ENCODE results near the gene USB1. TPM values are rescaled to one million over a fixed set of nuclear protein-coding genes. Genes with fewer than 3 reads are reported as not detected.

Gene USB1
- total RNA-seq, 2 donors from 2014 or later = 22.6 to 74.1 TPM

DNA sequence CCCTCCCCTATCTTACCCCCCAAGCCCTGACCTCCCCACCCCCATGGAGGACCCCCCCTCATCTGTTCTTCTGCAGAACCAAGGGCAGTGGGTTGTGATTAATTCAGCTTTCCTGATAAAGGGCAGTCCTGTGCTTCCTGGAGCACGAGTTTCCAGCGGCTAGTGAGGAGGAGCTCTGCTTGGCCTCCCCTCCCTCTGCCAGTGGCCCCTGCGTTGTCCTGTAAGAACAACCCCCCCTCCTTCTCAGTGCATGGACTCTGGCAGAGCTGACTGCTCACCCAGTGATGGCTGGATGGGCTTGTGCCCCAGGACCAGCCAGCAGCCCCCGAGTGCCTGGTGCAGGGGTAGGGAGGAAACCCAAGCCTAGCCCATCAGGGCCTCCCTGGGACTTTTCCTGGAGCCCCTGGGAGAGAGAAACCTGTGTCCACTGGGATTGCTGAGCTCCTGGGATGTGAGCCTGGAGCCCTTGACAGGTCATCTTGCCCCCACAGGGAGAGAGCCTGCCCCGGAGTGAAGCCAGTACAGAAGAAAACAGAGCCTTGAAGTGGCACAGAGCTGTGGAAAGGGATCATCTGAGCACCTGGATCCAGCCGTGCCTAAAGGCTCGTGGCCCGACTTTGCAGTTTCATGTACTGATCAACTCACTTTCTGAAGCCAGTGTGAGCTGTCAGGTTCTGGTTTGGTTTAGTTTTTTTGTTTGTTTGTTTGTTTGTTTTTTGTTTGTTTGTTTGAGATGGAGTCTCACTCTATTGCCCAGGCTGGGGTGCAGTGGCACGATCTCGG lies 50.8 kb downstream of the USB1 start:
- H3K36me3 ChIP-seq = no peaks in the 10 kb centered on the region
- no peak overlapping the region for H3K27ac ChIP-seq
- H3K27me3 ChIP-seq (replicated peaks; ENCODE audit: insufficient read depth) = no peaks in the 10 kb centered on the region
- intact Hi-C loops (cut with DNase I) = no loop called here
- TF ChIP-seq POLR2A (IDR thresholded peaks at IDR 0.05) = no peak
- TF ChIP-seq CTCF (IDR thresholded peaks at IDR 0.05) = no peak
- no peak for TF ChIP-seq POLR2AphosphoS5 (IDR thresholded peaks at IDR 0.05)
- H3K4me3 ChIP-seq = no peak overlapping the region
- no peak for DNase-seq (ENCODE audit: low spot score)
- 78% methylated on average over 10 of the region's 10 CpGs for WGBS
- no peaks in the 10 kb centered on the region for H3K9me3 ChIP-seq
- H3K4me1 ChIP-seq (replicated peaks) = no peaks in the 10 kb centered on the region

DNA sequence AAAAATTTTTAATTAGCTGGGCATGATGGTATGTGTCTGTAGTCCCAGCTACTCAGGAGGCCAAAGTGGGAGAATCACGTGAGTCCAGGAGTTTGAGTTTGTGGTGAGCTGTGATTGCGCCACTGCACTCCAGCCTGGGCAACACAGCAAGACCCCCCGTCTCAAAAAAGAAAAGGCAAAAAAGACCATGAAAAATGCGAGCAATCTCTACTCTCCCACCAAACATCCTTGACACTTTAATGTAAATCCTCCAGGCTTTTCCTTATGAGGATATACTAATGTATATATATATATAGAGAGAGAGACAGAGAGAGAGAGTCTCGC lies 52.4 kb downstream of the USB1 start:
- Histone ChIP-seq H3K27me3 (replicated peaks; ENCODE audit: insufficient read depth) (no peaks in the 10 kb centered on the region), H3K9me3 (no peaks in the 10 kb centered on the region), H3K4me1 (replicated peaks) (no peaks in the 10 kb centered on the region), H3K4me3 (no peak overlapping the region), H3K27ac (no peak overlapping the region), H3K36me3 (no peaks in the 10 kb centered on the region)
- DNase-seq (ENCODE audit: low spot score) = no peak
- TF ChIP-seq POLR2A (IDR thresholded peaks at IDR 0.05) = no peak
- TF ChIP-seq CTCF (IDR thresholded peaks at IDR 0.05) = no peak
- TF ChIP-seq POLR2AphosphoS5 (IDR thresholded peaks at IDR 0.05) = no peak
- intact Hi-C loops (cut with DNase I) = no loop called here
- 93% methylated on average over 5 of the region's 5 CpGs for WGBS

DNA sequence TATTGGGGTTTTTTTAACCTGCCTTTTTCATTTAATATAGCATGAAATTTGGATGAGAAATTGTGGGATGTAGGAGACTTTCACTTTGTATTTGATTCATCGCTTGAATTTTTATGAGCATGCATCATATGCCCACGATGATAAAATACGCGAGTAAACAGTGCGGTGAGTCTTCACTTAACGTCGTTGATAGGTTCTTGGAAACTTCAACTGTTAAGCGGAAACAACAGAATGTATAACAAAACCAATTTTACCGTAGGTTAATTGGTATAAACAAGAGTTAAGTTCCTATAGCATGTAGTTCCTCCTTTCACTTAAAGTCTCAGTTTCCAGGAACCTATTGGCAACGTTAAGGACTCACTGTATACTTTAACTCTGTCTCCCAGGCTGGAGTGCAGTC lies 53.1 kb downstream of the USB1 start:
- Histone ChIP-seq H3K27ac (no peak overlapping the region), H3K9me3 (no peaks in the 10 kb centered on the region), H3K36me3 (no peaks in the 10 kb centered on the region), H3K4me1 (replicated peaks) (no peaks in the 10 kb centered on the region), H3K4me3 (no peak overlapping the region), H3K27me3 (replicated peaks; ENCODE audit: insufficient read depth) (no peaks in the 10 kb centered on the region)
- no peak for TF ChIP-seq POLR2AphosphoS5 (IDR thresholded peaks at IDR 0.05)
- intact Hi-C loops (cut with DNase I) = no loop called here
- WGBS = 83% methylated on average over 10 of the region's 10 CpGs
- no peak for DNase-seq (ENCODE audit: low spot score)

- Histone ChIP-seq H3K9me3 (no peaks in the 10 kb centered on the region), H3K27me3 (replicated peaks; ENCODE audit: insufficient read depth) (no peaks in the 10 kb centered on the region), H3K4me3 (no peak overlapping the region), H3K36me3 (no peaks in the 10 kb centered on the region), H3K4me1 (replicated peaks) (no peaks in the 10 kb centered on the region), H3K27ac (no peak overlapping the region)
- no peak for DNase-seq (ENCODE audit: low spot score)
- 78% methylated on average over 5 of the region's 5 CpGs for WGBS
- intact Hi-C loops (cut with DNase I) = no loop called here
- TF ChIP-seq POLR2A (IDR thresholded peaks at IDR 0.05) = no peak
- TF ChIP-seq CTCF (IDR thresholded peaks at IDR 0.05) = no peak
- TF ChIP-seq POLR2AphosphoS5 (IDR thresholded peaks at IDR 0.05) = no peak
Observed at GRCh38 chr16:58056580-58056979, 55.4 kb downstream of the USB1 start.

GRCh38 chr16:58057121-58057520 lies 55.9 kb downstream of the USB1 start:
- TF ChIP-seq CTCF (IDR thresholded peaks at IDR 0.05) (no peak), POLR2A (IDR thresholded peaks at IDR 0.05) (no peak), POLR2AphosphoS5 (IDR thresholded peaks at IDR 0.05) (no peak)
- 71% methylated on average over 5 of the region's 5 CpGs for WGBS
- H3K4me3 ChIP-seq = no peak overlapping the region
- no peaks in the 10 kb centered on the region for H3K27me3 ChIP-seq (replicated peaks; ENCODE audit: insufficient read depth)
- no peaks in the 10 kb centered on the region for H3K9me3 ChIP-seq
- H3K36me3 ChIP-seq = no peaks in the 10 kb centered on the region
- H3K27ac ChIP-seq = no peak overlapping the region
- intact Hi-C loops (cut with DNase I) = no loop called here
- H3K4me1 ChIP-seq (replicated peaks) = no peaks in the 10 kb centered on the region
- DNase-seq (ENCODE audit: low spot score) = no peak

Data from prostate gland (tissue), 2 donors.